IMR-90 (cell line): ENCODE results near the gene BATF. TPM values are rescaled to one million over a fixed set of nuclear protein-coding genes. Genes with fewer than 3 reads are reported as not detected.

Experiments used
- ATAC-seq: fragments of 200-7000 bp; cut with Tn5 transposase; 2 replicates; pipeline ENCODE4 v1.9.1; 2020; ENCODE audit warnings: low read depth, mild to moderate bottlenecking, moderate library complexity
- BruUV-seq: library from RNA; stranded (reverse); fragments of 400-500 nt; replicated peaks from 2 replicates; lab custom pipeline; 2021; lab: Mats Ljungman, UMichigan
- CTCF ChIA-PET: fragments of 300-600 bp; formaldehyde crosslinking; extraction: SDS; loops from one replicate; lab custom pipeline; 2021; ENCODE audit warnings: antibody characterized with exemption; lab: Yijun Ruan, JAX
- POLR2A ChIA-PET: fragments of 300-600 bp; sonication (Branson Sonifier 250); formaldehyde crosslinking; loops from one replicate; lab custom pipeline; 2022; ENCODE audit warnings: antibody characterized with exemption; ENCODE audit not compliant: unreplicated experiment; lab: Charles Lee
- DNase-seq: peaks from one replicate; pipeline ENCODE4 v3.0.0; 2013
- H2AFZ ChIP-seq: replicated peaks from 2 replicates; pipeline ENCODE3; 2013; ENCODE audit warnings: low read length, mild to moderate bottlenecking; ENCODE audit not compliant: poor library complexity
- H2AK5ac ChIP-seq: 2 replicates; pipeline ENCODE4 v1.6.1; 2013; ENCODE audit warnings: low read depth, low read length, inconsistent platforms
- H2AK9ac ChIP-seq: replicated peaks from 2 replicates; pipeline ENCODE3; 2013; ENCODE audit warnings: mild to moderate bottlenecking, low read depth, low read length, moderate library complexity; ENCODE audit not compliant: poor library complexity
- H2BK120ac ChIP-seq: 2 replicates; pipeline ENCODE4 v1.6.1; 2013; ENCODE audit warnings: low read depth, low read length, inconsistent platforms
- H2BK15ac ChIP-seq: 3 replicates; pipeline ENCODE4 v1.6.1; 2013; ENCODE audit warnings: low read depth, low read length, inconsistent platforms
- H2BK20ac ChIP-seq: 2 replicates; pipeline ENCODE4 v1.6.1; 2013; ENCODE audit warnings: low read depth, mild to moderate bottlenecking, inconsistent platforms, low read length, moderate library complexity
- H2BK5ac ChIP-seq: 2 replicates; pipeline ENCODE4 v1.6.1; 2013; ENCODE audit warnings: mild to moderate bottlenecking, low read depth, low read length, inconsistent platforms; ENCODE audit not compliant: poor library complexity, severe bottlenecking
- H3K14ac ChIP-seq: replicated peaks from 2 replicates; pipeline ENCODE4 v1.6.1; 2013; ENCODE audit warnings: low read depth, low read length, inconsistent platforms
- H3K18ac ChIP-seq: 2 replicates; pipeline ENCODE4 v1.6.1; 2013; ENCODE audit warnings: low read depth, low read length, control low read depth
- H3K23ac ChIP-seq: 2 replicates; pipeline ENCODE4 v1.6.1; 2013; ENCODE audit warnings: low read depth, low read length, inconsistent platforms
- H3K27ac ChIP-seq: 2 replicates; pipeline ENCODE4 v1.5.1; 2013; ENCODE audit warnings: mild to moderate bottlenecking, control low read depth, low read length; ENCODE audit not compliant: insufficient read depth
- H3K27me3 ChIP-seq: 2 replicates; pipeline ENCODE4 v1.6.1; 2013; ENCODE audit warnings: low read length; ENCODE audit not compliant: control insufficient read depth, insufficient read depth
- H3K36me3 ChIP-seq: 2 replicates; pipeline ENCODE4 v1.6.1; 2013; ENCODE audit warnings: low read length, mixed read lengths; ENCODE audit not compliant: control insufficient read depth, insufficient read depth
- H3K4ac ChIP-seq: 2 replicates; pipeline ENCODE4 v1.6.1; 2013; ENCODE audit warnings: low read depth, low read length, inconsistent platforms
- H3K4me1 ChIP-seq: 2 replicates; pipeline ENCODE4 v1.6.1; 2013; ENCODE audit warnings: low read length, mixed read lengths; ENCODE audit not compliant: control insufficient read depth, insufficient read depth
- H3K4me2 ChIP-seq: 2 replicates; pipeline ENCODE4 v1.6.1; 2013; ENCODE audit warnings: low read depth, mild to moderate bottlenecking, control low read depth, low read length, moderate library complexity
- H3K4me3 ChIP-seq: 2 replicates; pipeline ENCODE4 v1.5.1; 2013; ENCODE audit warnings: low read depth, mild to moderate bottlenecking, control low read depth, low read length, moderate library complexity; ENCODE audit not compliant: insufficient read depth
- H3K56ac ChIP-seq: 2 replicates; pipeline ENCODE4 v1.6.1; 2013; ENCODE audit warnings: low read length, inconsistent platforms; ENCODE audit not compliant: insufficient read depth; ENCODE audit errors: extremely low read depth
- H3K79me1 ChIP-seq, 2 experiments: 2 replicates each; pipeline ENCODE4 v1.6.1; 2013; ENCODE audit warnings: low read length in 2 of 2, inconsistent platforms in 1 of 2, low read depth in 1 of 2
- H3K9ac ChIP-seq: 2 replicates; pipeline ENCODE4 v1.6.1; 2013; ENCODE audit warnings: low read depth, low read length, control low read depth
- H3K9me1 ChIP-seq: 2 replicates; pipeline ENCODE4 v1.6.1; 2013; ENCODE audit warnings: low read length, inconsistent platforms; ENCODE audit not compliant: insufficient read depth
- H3K9me3 ChIP-seq: 2 replicates; pipeline ENCODE4 v1.6.1; 2013; ENCODE audit warnings: low read length; ENCODE audit not compliant: control insufficient read depth, insufficient read depth
- H4K20me1 ChIP-seq: 2 replicates; pipeline ENCODE4 v1.6.1; 2013; ENCODE audit warnings: low read length, inconsistent platforms; ENCODE audit not compliant: insufficient read depth
- H4K5ac ChIP-seq: 2 replicates; pipeline ENCODE4 v1.6.1; 2013; ENCODE audit warnings: mild to moderate bottlenecking, low read depth, low read length, control low read depth
- H4K8ac ChIP-seq, 2 experiments: 2 replicates each; pipeline ENCODE4 v1.6.1; 2013; ENCODE audit warnings: low read depth in 2 of 2, low read length in 2 of 2, control low read depth in 1 of 2, inconsistent platforms in 1 of 2
- H4K91ac ChIP-seq: 2 replicates; pipeline ENCODE4 v1.6.1; 2013; ENCODE audit warnings: low read depth, low read length, inconsistent platforms; ENCODE audit not compliant: insufficient read depth
- BHLHE40 ChIP-seq: fragments of 150-350 bp; IDR thresholded peaks from 2 replicates; pipeline ENCODE4 v1.6.1; 2016; ENCODE audit warnings: mild to moderate bottlenecking, low read depth, low read length
- CHD1 ChIP-seq: IDR thresholded peaks from 2 replicates; pipeline ENCODE4 v1.6.1; 2012; ENCODE audit warnings: low read depth, low read length, improper control_type of control experiment
- ELK1 ChIP-seq: fragments of 150-350 bp; IDR thresholded peaks from 2 replicates; pipeline ENCODE4 v1.6.1; 2016; ENCODE audit warnings: low read depth, mild to moderate bottlenecking, low read length, moderate library complexity, borderline replicate concordance
- FOS ChIP-seq: fragments of 150-350 bp; IDR thresholded peaks from 2 replicates; pipeline ENCODE4 v1.6.1; 2016; ENCODE audit warnings: low read depth, low read length
- MAFK ChIP-seq: IDR thresholded peaks from 2 replicates; pipeline ENCODE4 v1.6.1; 2012; ENCODE audit warnings: low read depth, low read length, improper control_type of control experiment
- MAZ ChIP-seq: IDR thresholded peaks from 2 replicates; pipeline ENCODE4 v1.6.1; 2012; ENCODE audit warnings: low read depth, mild to moderate bottlenecking, low read length, improper control_type of control experiment, moderate library complexity, borderline replicate concordance
- NFE2L2 ChIP-seq: fragments of 150-350 bp; IDR thresholded peaks from 2 replicates; pipeline ENCODE4 v1.6.1; 2016; ENCODE audit warnings: low read depth, mild to moderate bottlenecking, low read length
- RCOR1 ChIP-seq: IDR thresholded peaks from 2 replicates; pipeline ENCODE4 v1.6.1; 2012; ENCODE audit warnings: mild to moderate bottlenecking, low read length, improper control_type of control experiment; ENCODE audit not compliant: insufficient replicate concordance
- RFX5 ChIP-seq: IDR thresholded peaks from 2 replicates; pipeline ENCODE4 v1.8.0; 2012; ENCODE audit warnings: low read depth, mild to moderate bottlenecking, low read length, moderate library complexity
- USF2 ChIP-seq: fragments of 150-350 bp; IDR thresholded peaks from 2 replicates; pipeline ENCODE4 v1.6.1; 2017; ENCODE audit warnings: mild to moderate bottlenecking, antibody characterized with exemption, low read length, low read depth
- WGBS, 2 experiments: methylation state at CpG; one replicate each; pipeline versions ENCODE4 v1.1.5 to v1.1.7; 2013; ENCODE audit warnings: missing lambda C conversion rate in 2 of 2; ENCODE audit not compliant: insufficient read length in 1 of 2; ENCODE audit errors: extremely low coverage in 2 of 2; 5-methylcytosine and 5-hydroxymethylcytosine counted together
- dilution Hi-C: fragments of 300-500 bp; cut with HindIII; formaldehyde crosslinking; loops from one replicate; pipeline ENCODE4 v1.14.3; 2018; ENCODE audit warnings: low sequenced_read_pairs; ENCODE audit not compliant: unreplicated experiment
- in situ Hi-C: fragments of 300-500 bp; cut with MboI; formaldehyde crosslinking; loops from 3 replicates; pipeline ENCODE4 v1.14.3; 2019; ENCODE audit warnings: low sequenced_read_pairs, inconsistent platforms, mixed read lengths
- intact Hi-C: fragments of 100-400 bp; cut with micrococcal nuclease; formaldehyde crosslinking; loops from 2 replicates; pipeline ENCODE4 v1.10.0; 2022
- polyA plus RNA-seq, 3 experiments: library from polyadenylated mRNA; depleted of rRNA; stranded (reverse); fragments of >200 nt; gene quantifications; 2 replicates each; pipeline ENCODE4 v1.2.3, GENCODE V29; 2012; ENCODE audit warnings: low replicate concordance in 1 of 3
- total RNA-seq: library from RNA; depleted of rRNA; stranded (reverse); fragments of >200 nt; gene quantifications from 2 replicates; pipeline ENCODE4 v1.2.3, GENCODE V29; 2012

BATF gene
- total and polyA plus RNA-seq, 2 of the 4 experiments (the other 2 are of a cell fraction), result not detected

GRCh38 chr14:75539162-75539560, 16.9 kb downstream of the BATF start:
- intact Hi-C loops, result no loop called here
- Histone ChIP-seq H3K4ac (no peak overlapping the region), H2BK5ac (no peak overlapping the region), H3K9ac (no peak overlapping the region), H2AK5ac (no peak overlapping the region), H2AK9ac (no peak overlapping the region), H3K79me1 (no peaks in the 10 kb centered on the region), H3K4me3 (no peak overlapping the region), H3K9me1 (peaks cover 3% of the 10 kb centered on the region), H3K23ac (no peak overlapping the region), H2BK120ac (no peak overlapping the region), H3K4me2 (no peak overlapping the region), H3K14ac (no peak overlapping the region), H3K27ac (no peak overlapping the region), H4K5ac (no peak overlapping the region), H3K27me3 (peaks cover 9% of the 10 kb centered on the region), H3K4me1 (peaks cover 5% of the 10 kb centered on the region), H2BK15ac (no peak overlapping the region), H4K20me1 (no peaks in the 10 kb centered on the region), H3K36me3 (no peaks in the 10 kb centered on the region), H3K56ac (no peak overlapping the region), H3K9me3 (no peaks in the 10 kb centered on the region), H2AFZ (no peak overlapping the region), H4K91ac (no peak overlapping the region), H4K8ac (no peak overlapping the region), H2BK20ac (no peak overlapping the region), H3K18ac (no peak overlapping the region)
- ChIA-PET POLR2A (no interaction called here), CTCF (interaction anchor here (0.7 kb wide), 1 partner anchor 23 kb away, joined by 3 read pairs; no protein-coding TSS in a partner anchor)
- in situ Hi-C loops, result no loop called here
- no peak for ATAC-seq
- WGBS, 2 experiments, result 88% methylated on average over 1 of the region's 5 CpGs; no CpG with 5 or more reads in 1 of the 2 experiments
- no TSS peak for BruUV-seq
- no peak for DNase-seq
- dilution Hi-C loops, result no loop called here
- TF ChIP-seq FOS, result no peak
- no peak for TF ChIP-seq MAZ
- no peak for TF ChIP-seq CHD1
- no peak for TF ChIP-seq BHLHE40
- no peak for TF ChIP-seq MAFK
- no peak for TF ChIP-seq ELK1
- no peak for TF ChIP-seq NFE2L2
- no peak for TF ChIP-seq RFX5
- no peak for TF ChIP-seq USF2
- TF ChIP-seq RCOR1, result no peak
